ENCODE results near the gene TMEM271. TPM values are rescaled to one million over a fixed set of nuclear protein-coding genes. Genes with fewer than 3 reads are reported as not detected.

Gene TMEM271
- total RNA-seq, 2 experiments from 2014 or later = not detected

DNA sequence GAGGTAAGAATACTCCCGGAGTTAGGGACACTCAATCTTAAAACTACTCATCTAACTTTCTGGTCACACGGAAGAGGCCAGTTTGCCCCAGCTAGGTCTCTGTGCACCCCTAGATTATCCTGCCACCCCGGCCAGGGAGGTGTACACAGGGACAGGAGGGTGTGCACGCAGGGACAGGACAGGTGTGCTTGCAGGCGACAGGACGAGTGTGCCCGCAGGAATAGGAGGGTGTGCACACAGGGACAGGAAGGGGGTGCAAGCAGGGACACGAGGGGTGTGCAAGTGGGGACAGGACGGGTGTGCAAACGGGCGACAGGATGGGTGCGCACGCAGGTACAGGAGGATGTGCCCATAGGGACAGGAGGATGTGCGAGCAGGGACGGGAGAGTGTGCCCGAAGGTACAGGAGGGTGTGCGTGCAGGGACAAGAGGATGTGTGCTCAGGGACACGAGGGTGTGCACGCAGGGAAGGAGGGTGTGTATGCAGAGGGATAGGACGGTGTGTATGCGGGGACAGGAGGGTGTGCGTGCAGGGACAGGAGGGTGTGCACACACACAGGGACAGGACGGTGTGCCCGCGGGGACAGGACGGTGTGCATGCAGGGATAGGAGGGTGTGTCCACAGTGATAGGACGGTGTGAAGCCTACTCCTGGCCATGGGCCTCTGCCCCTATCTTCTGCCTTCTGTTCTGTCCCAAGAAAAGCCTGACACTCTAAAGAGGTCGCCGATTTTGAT, 4.1 kb downstream of the TMEM271 start:
- peaks cover 28 to 38% of the 10 kb centered on the region in 2 experiments for H3K27me3 ChIP-seq (ENCODE audit: control insufficient read depth in 1 of 2, insufficient read depth in 2 of 2, low read length in 2 of 2)
- no peak for TF ChIP-seq CTCF (IDR thresholded peaks at IDR 0.05)
- intact Hi-C loops (cut with DNase I, micrococcal nuclease) = no loop called here
- Mint-ChIP-seq H3K27me3 (peaks cover 65% of the 10 kb centered on the region), H3K36me3 (ENCODE audit: low read depth) (no peaks in the 10 kb centered on the region), H3K4me3 (no peak overlapping the region), H3K27ac (no peak overlapping the region), H3K4me1 (ENCODE audit: low read depth) (peaks cover 2% of the 10 kb centered on the region), H3K9me3 (peaks cover 3% of the 10 kb centered on the region)
- peaks cover 8% of the 10 kb centered on the region for H3K4me1 ChIP-seq (ENCODE audit: insufficient read depth, low read length)
- no peak for DNase-seq
- H3K4me3 ChIP-seq (ENCODE audit: low read length) = no peak overlapping the region
- H3K27ac ChIP-seq (ENCODE audit: low read depth in 1 of 2, low read length in 2 of 2) = no peak overlapping the region
- H3K9me3 ChIP-seq (ENCODE audit: control insufficient read depth in 1 of 2, insufficient read depth in 1 of 2, low read length in 2 of 2) = peaks cover 0 to 47% of the 10 kb centered on the region in 2 experiments
- POLR2A ChIA-PET = no interaction called here
- CTCF ChIA-PET = no interaction called here
- no peaks in the 10 kb centered on the region for H3K36me3 ChIP-seq (ENCODE audit: insufficient read depth, low read length)
- no peak for ATAC-seq (ENCODE audit: poor library complexity)

GRCh38 chr4:570754-571153, 5.3 kb downstream of the TMEM271 start:
- Mint-ChIP-seq H3K27ac (no peak overlapping the region), H3K4me3 (no peak overlapping the region), H3K9me3 (peaks cover 3% of the 10 kb centered on the region), H3K36me3 (ENCODE audit: low read depth) (no peaks in the 10 kb centered on the region), H3K27me3 (peaks cover 63% of the 10 kb centered on the region), H3K4me1 (ENCODE audit: low read depth) (no peaks in the 10 kb centered on the region)
- Histone ChIP-seq H3K9me3 (ENCODE audit: control insufficient read depth in 1 of 2, insufficient read depth in 1 of 2, low read length in 2 of 2) (peaks cover 0 to 41% of the 10 kb centered on the region in 2 experiments), H3K36me3 (ENCODE audit: insufficient read depth, low read length) (no peaks in the 10 kb centered on the region), H3K4me1 (ENCODE audit: insufficient read depth, low read length) (peaks cover 2% of the 10 kb centered on the region), H3K27ac (ENCODE audit: low read depth in 1 of 2, low read length in 2 of 2) (no peak overlapping the region), H3K27me3 (ENCODE audit: control insufficient read depth in 1 of 2, insufficient read depth in 2 of 2, low read length in 2 of 2) (peaks cover 25 to 37% of the 10 kb centered on the region in 2 experiments), H3K4me3 (ENCODE audit: low read length) (no peak overlapping the region)
- DNase-seq = no peak
- no peak for TF ChIP-seq CTCF (IDR thresholded peaks at IDR 0.05)
- no peak for ATAC-seq (ENCODE audit: poor library complexity)
- ChIA-PET POLR2A (no interaction called here), CTCF (no interaction called here)
- intact Hi-C loops (cut with DNase I, micrococcal nuclease) = no loop called here

- ChIA-PET POLR2A (no interaction called here), CTCF (no interaction called here)
- Histone ChIP-seq H3K9me3 (ENCODE audit: control insufficient read depth in 1 of 2, insufficient read depth in 1 of 2, low read length in 2 of 2) (peaks cover 0 to 41% of the 10 kb centered on the region in 2 experiments), H3K4me1 (ENCODE audit: insufficient read depth, low read length) (peaks cover 2% of the 10 kb centered on the region), H3K27me3 (ENCODE audit: control insufficient read depth in 1 of 2, insufficient read depth in 2 of 2, low read length in 2 of 2) (peaks cover 25 to 37% of the 10 kb centered on the region in 2 experiments), H3K36me3 (ENCODE audit: insufficient read depth, low read length) (no peaks in the 10 kb centered on the region), H3K27ac (ENCODE audit: low read depth in 1 of 2, low read length in 2 of 2) (no peak overlapping the region), H3K4me3 (ENCODE audit: low read length) (no peak overlapping the region)
- no peak overlapping the region for H3K4me3 Mint-ChIP-seq
- H3K36me3 Mint-ChIP-seq (ENCODE audit: low read depth) = no peaks in the 10 kb centered on the region
- no peaks in the 10 kb centered on the region for H3K4me1 Mint-ChIP-seq (ENCODE audit: low read depth)
- no peak overlapping the region for H3K27ac Mint-ChIP-seq
- H3K27me3 Mint-ChIP-seq = peaks cover 68% of the 10 kb centered on the region
- H3K9me3 Mint-ChIP-seq = peaks cover 3% of the 10 kb centered on the region
- intact Hi-C loops (cut with DNase I, micrococcal nuclease) = no loop called here
- no peak for ATAC-seq (ENCODE audit: poor library complexity)
- no peak for DNase-seq
- TF ChIP-seq CTCF (IDR thresholded peaks at IDR 0.05) = no peak
These were observed 6.0 kb downstream of the TMEM271 start for GRCh38 chr4:569958-570667.

Measured in CD4-positive, alpha-beta T cell (primary cell).